NB4 (cell line): Measurements from ENCODE around the gene SDK2.

ENCODE experiments used
- DNase-seq: peaks from one replicate; pipeline ENCODE4 v3.0.0; 2010; ENCODE audit warnings: low read depth
- H3K4me3 ChIP-seq: one replicate; pipeline ENCODE4 v1.5.1; 2011; ENCODE audit warnings: mild to moderate bottlenecking, low read depth, low read length, moderate library complexity
- MYC ChIP-seq: IDR thresholded peaks from 2 replicates; pipeline ENCODE4 v1.6.1; 2011; ENCODE audit warnings: low read depth, low read length
- POLR2A ChIP-seq: IDR thresholded peaks from 2 replicates; pipeline ENCODE4 v1.6.1; 2011; ENCODE audit warnings: mild to moderate bottlenecking; ENCODE audit not compliant: insufficient read length; ENCODE audit errors: extremely low read depth
- TF ChIP-seq, protein P1 (sequence below): IDR thresholded peaks from 2 replicates; pipeline ENCODE4 v1.6.1; 2011; ENCODE audit warnings: low read depth, low read length
- TF ChIP-seq, protein P2 (sequence below): IDR thresholded peaks from one replicate; pipeline ENCODE4 v1.5.1; 2012; ENCODE audit warnings: low read depth, low read length

The SDK2 gene

DNA sequence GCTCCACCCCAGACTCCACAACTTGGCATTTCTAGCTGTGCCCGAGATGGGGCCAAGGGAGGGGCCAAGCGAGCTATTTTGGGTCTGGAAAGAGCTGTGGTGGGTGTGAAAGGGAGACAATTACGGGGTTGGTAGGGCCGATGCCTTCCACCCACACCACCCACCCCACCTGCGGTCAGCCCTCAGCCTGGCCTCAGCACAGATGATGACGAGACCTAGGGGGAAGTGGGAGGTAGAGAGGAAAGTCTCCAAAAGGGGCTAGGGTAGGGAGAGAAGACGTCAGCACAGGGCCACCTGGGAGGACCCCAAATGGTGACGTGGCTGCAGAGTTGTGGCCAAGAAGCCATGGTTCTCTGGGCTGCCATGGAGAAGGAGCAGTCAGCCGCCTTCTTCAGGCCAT, 83.1 kb downstream of the SDK2 start:
- TF ChIP-seq, protein P1, sequence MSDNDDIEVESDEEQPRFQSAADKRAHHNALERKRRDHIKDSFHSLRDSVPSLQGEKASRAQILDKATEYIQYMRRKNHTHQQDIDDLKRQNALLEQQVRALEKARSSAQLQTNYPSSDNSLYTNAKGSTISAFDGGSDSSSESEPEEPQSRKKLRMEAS, result no peak
- TF ChIP-seq, protein P2, sequence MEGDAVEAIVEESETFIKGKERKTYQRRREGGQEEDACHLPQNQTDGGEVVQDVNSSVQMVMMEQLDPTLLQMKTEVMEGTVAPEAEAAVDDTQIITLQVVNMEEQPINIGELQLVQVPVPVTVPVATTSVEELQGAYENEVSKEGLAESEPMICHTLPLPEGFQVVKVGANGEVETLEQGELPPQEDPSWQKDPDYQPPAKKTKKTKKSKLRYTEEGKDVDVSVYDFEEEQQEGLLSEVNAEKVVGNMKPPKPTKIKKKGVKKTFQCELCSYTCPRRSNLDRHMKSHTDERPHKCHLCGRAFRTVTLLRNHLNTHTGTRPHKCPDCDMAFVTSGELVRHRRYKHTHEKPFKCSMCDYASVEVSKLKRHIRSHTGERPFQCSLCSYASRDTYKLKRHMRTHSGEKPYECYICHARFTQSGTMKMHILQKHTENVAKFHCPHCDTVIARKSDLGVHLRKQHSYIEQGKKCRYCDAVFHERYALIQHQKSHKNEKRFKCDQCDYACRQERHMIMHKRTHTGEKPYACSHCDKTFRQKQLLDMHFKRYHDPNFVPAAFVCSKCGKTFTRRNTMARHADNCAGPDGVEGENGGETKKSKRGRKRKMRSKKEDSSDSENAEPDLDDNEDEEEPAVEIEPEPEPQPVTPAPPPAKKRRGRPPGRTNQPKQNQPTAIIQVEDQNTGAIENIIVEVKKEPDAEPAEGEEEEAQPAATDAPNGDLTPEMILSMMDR, result no peak
- TF ChIP-seq POLR2A (no peak), MYC (no peak)
- H3K4me3 ChIP-seq, result no peak overlapping the region
- DNase-seq, result no peak

DNA sequence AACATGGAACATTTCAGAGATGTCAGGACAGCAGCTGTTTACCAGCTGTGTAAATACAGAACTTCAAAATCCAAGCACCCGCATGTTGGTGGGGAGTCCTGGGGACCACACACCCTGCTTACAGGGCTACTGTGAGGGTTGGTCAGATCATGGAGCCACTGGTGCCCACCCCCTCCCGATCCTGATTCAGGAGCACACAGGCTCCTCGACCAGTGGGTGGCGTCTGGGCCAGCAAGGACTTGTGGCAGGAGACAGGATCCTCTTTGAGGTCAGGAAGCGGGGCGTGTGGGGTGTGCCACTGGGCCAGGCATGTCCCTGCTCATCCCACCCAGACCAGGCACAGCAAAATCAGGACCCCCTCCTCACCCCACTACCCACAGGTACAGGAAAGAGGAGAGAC, 83.6 kb downstream of the SDK2 start:
- H3K4me3 ChIP-seq, result no peak overlapping the region
- peak; percentile 28 for DNase-seq
- TF ChIP-seq POLR2A (no peak), MYC (no peak)
- TF ChIP-seq, protein P1, result no peak
- TF ChIP-seq, protein P2, result no peak

DNA sequence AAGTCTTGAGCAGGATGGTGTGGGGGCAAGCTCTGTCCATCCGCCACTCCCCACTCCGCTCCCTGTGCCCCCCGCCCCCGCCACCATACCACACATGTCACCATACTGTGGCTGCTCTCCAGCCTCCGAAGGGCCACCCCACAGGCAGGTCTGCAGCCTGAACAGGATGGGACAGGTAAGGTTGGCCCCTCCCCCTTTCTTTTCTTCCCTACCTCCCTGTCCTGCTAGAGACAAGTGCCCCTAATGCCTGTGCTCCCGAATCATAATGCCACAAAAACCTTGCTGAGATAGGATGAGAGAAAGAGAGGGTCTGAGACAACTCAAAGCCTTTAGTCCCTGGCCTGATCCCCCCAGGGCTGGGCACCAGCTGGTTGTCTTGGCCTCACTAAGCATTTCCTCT, 84.7 kb downstream of the SDK2 start:
- no peak for DNase-seq
- no peak overlapping the region for H3K4me3 ChIP-seq
- TF ChIP-seq MYC, result no peak
- no peak for TF ChIP-seq POLR2A
- TF ChIP-seq, protein P2, result no peak
- TF ChIP-seq, protein P1, result no peak

DNA sequence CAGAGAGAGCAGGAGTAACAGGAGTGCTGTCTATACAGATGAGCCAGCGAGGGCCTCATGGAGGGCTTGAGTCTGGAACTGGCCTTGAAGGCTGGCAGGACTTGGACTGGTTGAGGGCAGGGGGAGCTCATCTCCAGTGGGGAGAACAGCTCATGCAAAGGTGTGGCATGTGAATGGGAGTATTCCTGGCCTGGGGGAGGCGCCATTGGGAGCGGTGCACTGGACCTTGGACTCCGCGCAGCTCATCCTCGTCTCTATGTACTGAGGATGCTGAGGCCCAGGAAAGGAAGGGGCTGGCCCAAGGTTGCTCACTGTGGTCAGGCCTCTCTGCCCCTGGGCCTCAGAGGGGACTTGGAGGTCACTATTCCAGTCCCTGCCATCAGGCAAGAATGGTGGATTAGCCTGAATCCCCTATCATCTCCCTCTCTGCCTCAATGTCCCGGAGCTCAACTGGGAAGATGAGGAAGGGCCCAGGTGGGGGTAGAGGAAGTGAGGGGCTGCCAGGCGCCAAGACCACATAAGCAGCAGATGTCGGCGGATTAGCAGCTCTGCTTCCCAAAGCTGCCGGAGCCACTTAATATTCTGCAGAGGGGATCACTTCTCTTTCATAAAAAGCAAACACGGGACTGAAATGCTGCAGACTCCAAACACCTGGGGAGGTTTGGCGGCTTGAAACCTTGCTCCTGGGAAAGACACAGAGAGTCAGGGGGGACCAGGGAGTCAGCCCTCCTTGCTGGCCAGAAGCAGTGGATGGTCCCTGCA, 88.9 kb downstream of the SDK2 start:
- no peak for TF ChIP-seq POLR2A
- no peak for TF ChIP-seq MYC
- TF ChIP-seq, protein P2, result no peak
- H3K4me3 ChIP-seq, result no peak overlapping the region
- DNase-seq, result no peak

DNA sequence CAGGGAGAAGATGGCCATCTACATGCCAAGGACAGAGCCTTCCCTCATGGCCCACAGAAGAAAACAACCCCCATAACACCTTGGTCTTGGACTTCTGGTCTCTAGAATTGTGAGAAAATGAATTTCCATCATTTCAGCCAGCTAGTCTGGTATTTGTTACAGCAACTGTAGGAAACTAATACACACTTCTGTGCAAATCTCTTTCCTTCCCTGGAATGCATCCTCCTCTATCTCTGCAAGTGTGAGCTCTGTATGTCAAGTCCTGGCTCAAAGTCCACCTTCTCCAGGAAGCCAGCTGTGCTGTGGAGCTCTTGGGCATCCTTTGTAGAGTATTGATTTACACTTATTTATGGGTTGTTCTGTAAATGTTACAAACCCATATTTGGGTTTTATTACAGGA, 89.7 kb downstream of the SDK2 start:
- TF ChIP-seq, protein P1, result no peak
- TF ChIP-seq, protein P2, result no peak
- TF ChIP-seq MYC (no peak), POLR2A (no peak)
- no peak overlapping the region for H3K4me3 ChIP-seq
- DNase-seq, result no peak

DNA sequence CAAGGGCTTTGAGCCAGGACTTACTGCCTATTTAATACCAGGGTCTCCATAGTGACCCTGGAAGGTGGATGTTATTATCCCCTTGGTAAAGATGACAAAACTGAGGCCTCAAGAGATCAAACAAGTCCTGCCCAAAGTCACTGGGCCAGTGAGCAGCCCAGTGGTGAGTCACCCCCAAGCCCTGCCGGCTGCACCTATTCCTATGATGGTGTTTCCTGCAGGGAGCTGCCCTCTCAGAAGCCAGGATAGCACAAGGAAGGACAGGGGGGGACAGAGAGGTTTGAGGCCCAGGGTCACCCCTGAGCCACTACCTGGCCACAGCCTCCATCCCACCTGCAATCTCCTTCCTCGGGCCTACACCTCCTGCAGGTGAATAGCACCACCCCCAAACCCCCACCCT, 90.9 kb downstream of the SDK2 start:
- DNase-seq, result no peak
- H3K4me3 ChIP-seq, result no peak overlapping the region
- TF ChIP-seq, protein P1, result no peak
- TF ChIP-seq MYC (no peak), POLR2A (no peak)
- TF ChIP-seq, protein P2, result no peak
